SK-N-SH (cell line): ENCODE measurements around the gene BMI1. TPM values are rescaled to one million over a fixed set of nuclear protein-coding genes. Genes with fewer than 3 reads are reported as not detected.
A peak's percentile ranks its signal among the peaks of the same experiment; 100 is the strongest.

ENCODE experiments used
- CTCF ChIA-PET: fragments of 300-600, 350-600 bp; formaldehyde crosslinking; extraction: SDS; loops from one replicate; lab custom pipeline; 2021; lab: Yijun Ruan, JAX
- POLR2A ChIA-PET: fragments of 350-600 bp; sonication (Branson Sonifier 250); formaldehyde crosslinking; extraction: SDS; loops from one replicate; lab custom pipeline; 2020; ENCODE audit warnings: antibody characterized with exemption, inconsistent platforms; lab: Yijun Ruan, JAX
- DNase-seq: peaks from one replicate; pipeline ENCODE4 v3.0.0; 2012
- H2AFZ ChIP-seq: fragments of 200-600 bp; sonication (generic); 2 replicates; pipeline ENCODE4 v1.8.1; 2016; ENCODE audit warnings: antibody characterized with exemption, mild to moderate bottlenecking, low read depth
- H3F3A ChIP-seq: fragments of 200-600 bp; sonication (generic); replicated peaks from 2 replicates; pipeline ENCODE3; 2016; ENCODE audit warnings: antibody characterized with exemption, mild to moderate bottlenecking; ENCODE audit not compliant: insufficient read depth
- H3K27ac ChIP-seq, 2 experiments: fragments of 200-500 bp in 1 of 2; fragments of 200-600 bp in 1 of 2; sonication (Bioruptor generic) in 1 of 2; sonication (generic), shearing (Covaris generic) in 1 of 2; 2 replicates each; pipeline versions ENCODE4 v1.5.1 to v1.6.1; 2014 to 2016; ENCODE audit warnings: low read depth in 2 of 2, inconsistent platforms in 1 of 2, low read length in 1 of 2, mild to moderate bottlenecking in 1 of 2, mixed read lengths in 1 of 2
- H3K27me3 ChIP-seq: fragments of 200-600 bp; sonication (generic), shearing (Covaris generic); 2 replicates; pipeline ENCODE4 v1.6.1; 2016; ENCODE audit warnings: mixed run types; ENCODE audit not compliant: insufficient read depth
- H3K36me3 ChIP-seq, 2 experiments: fragments of 200-500 bp in 1 of 2; fragments of 200-600 bp in 1 of 2; sonication (Bioruptor generic) in 1 of 2; sonication (generic) in 1 of 2; replicated peaks in 1 of 2; 2 replicates each; pipeline versions ENCODE3 to v1.5.1; 2014 to 2016; ENCODE audit warnings: low read length in 1 of 2, mild to moderate bottlenecking in 1 of 2; ENCODE audit not compliant: insufficient read depth in 2 of 2, control insufficient read depth in 1 of 2
- H3K4me1 ChIP-seq, 2 experiments: fragments of 200-500 bp in 1 of 2; fragments of 200-600 bp in 1 of 2; sonication (Bioruptor generic) in 1 of 2; sonication (generic), shearing (Covaris generic) in 1 of 2; 2 replicates each; pipeline versions ENCODE4 v1.5.1 to v1.6.1; 2014 to 2016; ENCODE audit warnings: low read depth in 1 of 2, low read length in 1 of 2, mixed run types in 1 of 2; ENCODE audit not compliant: insufficient read depth in 2 of 2, control insufficient read depth in 1 of 2
- H3K4me2 ChIP-seq: fragments of 200-600 bp; sonication (generic), shearing (Covaris generic); 2 replicates; pipeline ENCODE4 v1.6.1; 2017; ENCODE audit warnings: mixed run types
- H3K4me3 ChIP-seq, 2 experiments: fragments of 200-500 bp in 1 of 2; fragments of 200-600 bp in 1 of 2; sonication (Bioruptor generic) in 1 of 2; sonication (generic), shearing (Covaris generic) in 1 of 2; 2 replicates each; pipeline versions ENCODE4 v1.5.1 to v1.8.1; 2014 to 2016; ENCODE audit warnings: low read depth in 2 of 2, inconsistent platforms in 1 of 2, low read length in 1 of 2, mild to moderate bottlenecking in 1 of 2, mixed read lengths in 1 of 2, moderate library complexity in 1 of 2
- H3K79me2 ChIP-seq: fragments of 200-600 bp; sonication (generic); 2 replicates; pipeline ENCODE4 v1.8.1; 2017; ENCODE audit warnings: mild to moderate bottlenecking; ENCODE audit not compliant: insufficient read depth
- H3K9ac ChIP-seq: fragments of 200-600 bp; sonication (generic); 2 replicates; pipeline ENCODE4 v1.6.1; 2017; ENCODE audit warnings: mixed run types
- H3K9me2 ChIP-seq: fragments of 200-600 bp; sonication (generic); 2 replicates; pipeline ENCODE4 v1.6.1; 2017; ENCODE audit warnings: mixed run types
- H3K9me3 ChIP-seq: fragments of 200-600 bp; sonication (generic); 2 replicates; pipeline ENCODE4 v1.6.1; 2017; ENCODE audit warnings: mixed run types, mild to moderate bottlenecking, moderate library complexity
- H4K20me1 ChIP-seq: fragments of 200-600 bp; sonication (generic); 2 replicates; pipeline ENCODE4 v1.6.1; 2017; ENCODE audit warnings: mild to moderate bottlenecking, mixed run types; ENCODE audit not compliant: insufficient read depth
- EZH2phosphoT487 ChIP-seq: fragments of 200-600 bp; sonication (generic); IDR thresholded peaks from 2 replicates; pipeline ENCODE4 v1.6.1; 2017; ENCODE audit warnings: low read depth, mixed run types, mild to moderate bottlenecking, antibody characterized with exemption, moderate library complexity, borderline replicate concordance
- FOXJ3 ChIP-seq: sonication (generic); formaldehyde crosslinking; IDR thresholded peaks from 2 replicates; pipeline ENCODE4 v1.5.1; 2020; ENCODE audit warnings: mild to moderate bottlenecking, missing genetic modification reagents
- IRF3 ChIP-seq: fragments of 150-350 bp; IDR thresholded peaks from 2 replicates; pipeline ENCODE4 v1.6.1; 2016; ENCODE audit warnings: mild to moderate bottlenecking, low read depth, low read length
- JUND ChIP-seq: IDR thresholded peaks from 2 replicates; pipeline ENCODE4 v1.4.0; 2012
- RFX5 ChIP-seq: IDR thresholded peaks from 2 replicates; pipeline ENCODE4 v1.6.1; 2012; ENCODE audit warnings: mild to moderate bottlenecking, improper control_type of control experiment, low read length
- RXRA ChIP-seq: IDR thresholded peaks from 2 replicates; pipeline ENCODE4 v1.4.0; 2012; ENCODE audit warnings: low read depth, mild to moderate bottlenecking, borderline replicate concordance
- SMC3 ChIP-seq: IDR thresholded peaks from 2 replicates; pipeline ENCODE4 v1.6.1; 2012; ENCODE audit warnings: low read depth, low read length, improper control_type of control experiment
- TCF12 ChIP-seq: IDR thresholded peaks from 2 replicates; pipeline ENCODE4 v1.4.0; 2012
- USF1 ChIP-seq: IDR thresholded peaks from 2 replicates; pipeline ENCODE4 v1.4.0; 2012; ENCODE audit warnings: low read depth, borderline replicate concordance
- USF2 ChIP-seq: fragments of 150-350 bp; IDR thresholded peaks from 2 replicates; pipeline ENCODE4 v1.6.1; 2017; ENCODE audit warnings: antibody characterized with exemption, low read length, low read depth, borderline replicate concordance
- YY1 ChIP-seq: IDR thresholded peaks from 2 replicates; pipeline ENCODE4 v1.4.0; 2012; ENCODE audit warnings: low read depth, mild to moderate bottlenecking
- WGBS: methylation state at CpG from one replicate; pipeline ENCODE4 v1.1.6; 2017; ENCODE audit warnings: low lambda C conversion rate; 5-methylcytosine and 5-hydroxymethylcytosine counted together
- polyA plus RNA-seq, 3 experiments: library from polyadenylated mRNA; depleted of rRNA; stranded (reverse); fragments of >200 nt; gene quantifications; 2 replicates each; pipeline ENCODE4 v1.2.3, GENCODE V29; 2012

Gene BMI1
- polyA plus RNA-seq, 1 of the 3 experiments (the other 2 are of a cell fraction): 15.5 TPM

GRCh38 chr10:22365644-22366434 is 44.9 kb downstream of the BMI1 start:
- Histone ChIP-seq H3K4me3 (no peak overlapping the region), H3F3A (no peaks in the 10 kb centered on the region), H3K27ac (no peak overlapping the region), H3K79me2 (no peaks in the 10 kb centered on the region), H3K36me3 (no peaks in the 10 kb centered on the region), H3K4me1 (no peaks in the 10 kb centered on the region), H4K20me1 (no peaks in the 10 kb centered on the region), H3K9ac (no peak overlapping the region), H3K4me2 (no peak overlapping the region), H3K9me2 (no peaks in the 10 kb centered on the region), H2AFZ (no peak overlapping the region), H3K9me3 (no peaks in the 10 kb centered on the region), H3K27me3 (no peaks in the 10 kb centered on the region)
- CTCF ChIA-PET: no interaction called here
- POLR2A ChIA-PET: no interaction called here
- WGBS: 61% methylated on average over 4 of the region's 4 CpGs
- no peak for DNase-seq
- TF ChIP-seq JUND: no peak
- peak; percentile 80 for TF ChIP-seq TCF12
- peak; percentile 64; the same call in 1 of the 2 replicates for TF ChIP-seq USF1

- no peak for DNase-seq
- no peaks in the 10 kb centered on the region for H3K36me3 ChIP-seq
- H3K4me2 ChIP-seq: no peak overlapping the region
- TF ChIP-seq RFX5: no peak
- TF ChIP-seq USF2: no peak
- no peak for TF ChIP-seq IRF3
- TF ChIP-seq YY1: no peak
- no peak for TF ChIP-seq RXRA
- TF ChIP-seq EZH2phosphoT487: no peak
- TF ChIP-seq JUND: no peak
- no peak for TF ChIP-seq FOXJ3 (CRISPR knock-in tag)
- no peak for TF ChIP-seq SMC3
- H3K9me2 ChIP-seq: no peaks in the 10 kb centered on the region
- H3F3A ChIP-seq: no peaks in the 10 kb centered on the region
- no peak overlapping the region for H2AFZ ChIP-seq
- H3K79me2 ChIP-seq: no peaks in the 10 kb centered on the region
- no peaks in the 10 kb centered on the region for H4K20me1 ChIP-seq
- H3K4me3 ChIP-seq: no peak overlapping the region
- ChIA-PET CTCF (interaction anchor here (0.6 kb wide), 1 partner anchor 219 kb away, joined by 3 read pairs; no protein-coding TSS in a partner anchor), POLR2A (no interaction called here)
- no peaks in the 10 kb centered on the region for H3K9me3 ChIP-seq
- H3K27ac ChIP-seq: no peak overlapping the region
- no peaks in the 10 kb centered on the region for H3K27me3 ChIP-seq
- no peak overlapping the region for H3K9ac ChIP-seq
- no peaks in the 10 kb centered on the region for H3K4me1 ChIP-seq
Measured at GRCh38 chr10:22366435-22366703, 45.5 kb downstream of the BMI1 start.
